ENCODE measurements around the gene MRPL38. TPM values are rescaled to one million over a fixed set of nuclear protein-coding genes. Genes with fewer than 3 reads are reported as not detected.

MRPL38 gene
- total RNA-seq, 1 experiment from 2014 or later: 102 TPM

- no peak for DNase-seq (ENCODE audit: low spot score)
- in situ Hi-C loops (cut with HindIII; ENCODE audit: low sequenced_read_pairs): loop anchor here (25.0 kb wide), 1 partner anchor 116 kb away; the partner anchor contains the start of gene EVPL
These were observed 16.9 kb upstream of the MRPL38 start for GRCh38 chr17:75921596-75921995.

DNA sequence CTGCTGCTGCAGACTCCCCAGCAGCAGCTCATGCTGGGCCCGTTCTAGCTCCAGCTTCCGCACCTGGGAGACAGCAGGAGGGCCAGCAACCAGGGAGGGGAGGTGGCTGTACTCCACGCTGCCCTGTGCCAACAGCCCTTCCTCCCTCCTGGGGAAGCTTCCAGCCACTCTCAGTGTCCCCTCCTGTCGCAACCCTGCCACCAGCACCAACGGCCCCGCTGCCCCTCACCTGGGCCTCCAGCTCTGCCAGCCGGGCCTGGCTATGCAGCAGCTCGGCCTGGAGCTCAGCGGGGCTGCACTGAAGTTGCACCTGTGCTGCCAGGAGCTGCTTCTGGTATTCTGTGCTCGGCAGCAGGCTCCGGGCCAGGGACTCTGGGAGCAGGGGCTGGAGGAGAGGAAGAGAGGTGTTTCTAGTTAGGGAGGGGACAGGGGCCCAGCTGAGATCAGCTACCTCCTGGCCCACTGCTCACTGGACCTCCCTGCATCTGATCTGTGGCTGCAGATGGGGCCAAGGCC, 15.4 kb upstream of the MRPL38 start:
- DNase-seq (ENCODE audit: low spot score): peak; percentile 75
- in situ Hi-C loops (cut with HindIII; ENCODE audit: low sequenced_read_pairs): loop anchor here (25.0 kb wide), 1 partner anchor 117 kb away; the partner anchor contains the start of gene EVPL

DNA sequence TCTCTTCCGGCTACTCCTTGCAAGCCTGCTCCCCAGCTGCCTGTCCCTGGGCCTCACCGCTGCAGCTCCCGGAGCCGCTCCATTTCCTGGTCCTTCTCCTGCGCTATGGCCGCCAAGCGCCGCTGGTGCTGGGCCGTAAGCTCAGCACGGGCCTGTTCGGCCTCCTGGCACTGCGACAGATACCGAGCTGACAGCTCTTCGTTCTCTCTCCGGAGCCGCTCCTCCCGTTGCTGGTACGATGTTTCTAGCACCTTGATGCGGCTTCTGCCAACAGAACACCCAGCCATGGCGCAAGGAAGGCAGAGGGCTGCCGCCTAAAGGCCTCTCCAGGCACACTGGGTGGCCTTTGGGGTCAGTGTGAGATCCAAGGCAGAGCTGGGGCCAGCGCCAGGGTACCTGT, 14.9 kb upstream of the MRPL38 start:
- in situ Hi-C loops (cut with HindIII; ENCODE audit: low sequenced_read_pairs): loop anchor here (25.0 kb wide), 1 partner anchor 118 kb away; the partner anchor contains the start of gene EVPL

GRCh38 chr17:75917917-75918445, 13.3 kb upstream of the MRPL38 start:
- no peak for DNase-seq (ENCODE audit: low spot score)
- in situ Hi-C loops (cut with HindIII; ENCODE audit: low sequenced_read_pairs): loop anchor here (25.0 kb wide), 1 partner anchor 119 kb away; the partner anchor contains the start of gene EVPL

More for the DNA sequence above, 14.9 kb upstream of the MRPL38 start:
- DNase-seq (ENCODE audit: low spot score): no peak

- in situ Hi-C loops (cut with HindIII; ENCODE audit: low sequenced_read_pairs): loop anchor here (25.0 kb wide), 1 partner anchor 120 kb away; the partner anchor contains the start of gene EVPL
- DNase-seq (ENCODE audit: low spot score): no peak
These were observed 12.6 kb upstream of the MRPL38 start for GRCh38 chr17:75917141-75917916.

GRCh38 chr17:75915268-75915667, 10.6 kb upstream of the MRPL38 start:
- in situ Hi-C loops (cut with HindIII; ENCODE audit: low sequenced_read_pairs): loop anchor here (25.0 kb wide), 1 partner anchor 122 kb away; the partner anchor contains the start of gene EVPL
- no peak for DNase-seq (ENCODE audit: low spot score)

GRCh38 chr17:75914643-75915267, 10.1 kb upstream of the MRPL38 start:
- in situ Hi-C loops (cut with HindIII; ENCODE audit: low sequenced_read_pairs): loop anchor here (25.0 kb wide), 1 partner anchor 123 kb away; the partner anchor contains the start of gene EVPL
- DNase-seq (ENCODE audit: low spot score): no peak

- in situ Hi-C loops (cut with HindIII; ENCODE audit: low sequenced_read_pairs): loop anchor here (25.0 kb wide), 1 partner anchor 124 kb away; the partner anchor contains the start of gene EVPL
- DNase-seq (ENCODE audit: low spot score): no peak
These were observed 9.0 kb upstream of the MRPL38 start for GRCh38 chr17:75913537-75914210.

- DNase-seq (ENCODE audit: low spot score): no peak
- in situ Hi-C loops (cut with HindIII; ENCODE audit: low sequenced_read_pairs): loop anchor here (25.0 kb wide), 1 partner anchor 127 kb away; the partner anchor contains the start of gene EVPL
These were observed 6.0 kb upstream of the MRPL38 start for GRCh38 chr17:75910699-75911098.

GRCh38 chr17:75909812-75910274, 5.2 kb upstream of the MRPL38 start:
- DNase-seq (ENCODE audit: low spot score): no peak
- in situ Hi-C loops (cut with HindIII; ENCODE audit: low sequenced_read_pairs): loop anchor here (10.0 to 25.0 kb wide), 2 partner anchors 127 to 345 kb away; partner anchors contain the start of gene EVPL

GRCh38 chr17:75909051-75909811, 4.5 kb upstream of the MRPL38 start:
- DNase-seq (ENCODE audit: low spot score): no peak
- in situ Hi-C loops (cut with HindIII; ENCODE audit: low sequenced_read_pairs): loop anchor here (10.0 to 25.0 kb wide), 2 partner anchors 128 to 346 kb away; partner anchors contain the start of gene EVPL

DNA sequence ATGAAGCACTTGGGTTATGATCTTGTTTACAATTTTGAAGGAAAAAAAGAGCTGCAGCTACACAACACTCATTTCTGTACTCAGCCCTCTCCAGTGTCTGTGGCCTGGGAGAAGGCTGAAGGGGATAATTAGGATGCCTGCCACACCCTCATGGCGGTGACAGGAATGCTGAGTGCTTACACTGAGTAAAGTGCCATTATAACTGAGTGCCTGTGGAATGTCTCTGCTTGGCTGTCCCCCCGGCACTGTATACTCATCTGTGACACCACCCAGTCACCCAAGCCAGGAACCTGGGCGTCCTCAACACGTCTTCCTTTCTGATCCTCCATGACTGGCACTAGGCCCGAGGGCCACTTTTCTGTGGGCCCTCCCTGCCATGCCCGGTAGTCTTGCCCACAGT, 3.5 kb upstream of the MRPL38 start:
- in situ Hi-C loops (cut with HindIII; ENCODE audit: low sequenced_read_pairs): loop anchor here (10.0 to 25.0 kb wide), 2 partner anchors 129 to 347 kb away; partner anchors contain the start of gene EVPL
- DNase-seq (ENCODE audit: low spot score): no peak

GRCh38 chr17:75906143-75906884, 1.6 kb upstream of the MRPL38 start:
- in situ Hi-C loops (cut with HindIII; ENCODE audit: low sequenced_read_pairs): loop anchor here (10.0 to 25.0 kb wide), 2 partner anchors 131 to 348 kb away; partner anchors contain the start of gene EVPL
- no peak for DNase-seq (ENCODE audit: low spot score)

GRCh38 chr17:75902406-75902805, 2.3 kb downstream of the MRPL38 start:
- in situ Hi-C loops (cut with HindIII; ENCODE audit: low sequenced_read_pairs): loop anchor here (10.0 to 25.0 kb wide), 2 partner anchors 135 to 352 kb away; partner anchors contain the start of gene EVPL
- no peak for DNase-seq (ENCODE audit: low spot score)

- in situ Hi-C loops (cut with HindIII; ENCODE audit: low sequenced_read_pairs): loop anchor here (10.0 to 25.0 kb wide), 2 partner anchors 136 to 353 kb away; partner anchors contain the start of gene EVPL
- DNase-seq (ENCODE audit: low spot score): no peak
These were observed 3.0 kb downstream of the MRPL38 start for GRCh38 chr17:75901727-75902126.

- no peak for DNase-seq (ENCODE audit: low spot score)
- in situ Hi-C loops (cut with HindIII; ENCODE audit: low sequenced_read_pairs): loop anchor here (10.0 to 25.0 kb wide), 2 partner anchors 136 to 354 kb away; partner anchors contain the start of gene EVPL
These were observed 3.8 kb downstream of the MRPL38 start for GRCh38 chr17:75900691-75901533.

All from G401 (cell line).